SK-N-SH (cell line): ENCODE data around the gene SIL1.

ENCODE experiments used
- EP300 ChIP-seq, 2 experiments: IDR thresholded peaks; 2 replicates each; pipeline versions ENCODE4 v1.4.0 to v1.6.1; 2012; ENCODE audit warnings: borderline replicate concordance in 1 of 2, low read depth in 1 of 2, low read length in 1 of 2
- EZH2phosphoT487 ChIP-seq: fragments of 200-600 bp; sonication (generic); IDR thresholded peaks from 2 replicates; pipeline ENCODE4 v1.6.1; 2017; ENCODE audit warnings: low read depth, mixed run types, mild to moderate bottlenecking, antibody characterized with exemption, moderate library complexity, borderline replicate concordance
- GABPA ChIP-seq: IDR thresholded peaks from 2 replicates; pipeline ENCODE4 v1.4.0; 2012; ENCODE audit warnings: low read depth, mild to moderate bottlenecking
- JUND ChIP-seq: IDR thresholded peaks from 2 replicates; pipeline ENCODE4 v1.4.0; 2012
- NRF1 ChIP-seq: IDR thresholded peaks from 2 replicates; pipeline ENCODE4 v1.6.1; 2012; ENCODE audit warnings: low read depth, mild to moderate bottlenecking, low read length
- RAD21 ChIP-seq: IDR thresholded peaks from 2 replicates; pipeline ENCODE4 v1.6.1; 2012; ENCODE audit warnings: mild to moderate bottlenecking, low read length
- TAF1 ChIP-seq: IDR thresholded peaks from 2 replicates; pipeline ENCODE4 v1.6.1; 2012; ENCODE audit warnings: low read depth, mild to moderate bottlenecking, low read length, moderate library complexity, borderline replicate concordance
- TCF12 ChIP-seq: IDR thresholded peaks from 2 replicates; pipeline ENCODE4 v1.4.0; 2012
- TF ChIP-seq, protein P1 (sequence below): IDR thresholded peaks from 2 replicates; pipeline ENCODE4 v1.4.0; 2012; ENCODE audit warnings: low read depth, borderline replicate concordance
- TF ChIP-seq, protein P2 (sequence below): fragments of 200-600 bp; sonication (generic); IDR thresholded peaks from 2 replicates; pipeline ENCODE4 v1.6.1; 2017; ENCODE audit warnings: antibody characterized with exemption, mild to moderate bottlenecking, moderate library complexity
- TF ChIP-seq, protein P3 (sequence below): IDR thresholded peaks from 2 replicates; pipeline ENCODE4 v1.4.0; 2012; ENCODE audit warnings: low read depth

- TF ChIP-seq, protein P1, sequence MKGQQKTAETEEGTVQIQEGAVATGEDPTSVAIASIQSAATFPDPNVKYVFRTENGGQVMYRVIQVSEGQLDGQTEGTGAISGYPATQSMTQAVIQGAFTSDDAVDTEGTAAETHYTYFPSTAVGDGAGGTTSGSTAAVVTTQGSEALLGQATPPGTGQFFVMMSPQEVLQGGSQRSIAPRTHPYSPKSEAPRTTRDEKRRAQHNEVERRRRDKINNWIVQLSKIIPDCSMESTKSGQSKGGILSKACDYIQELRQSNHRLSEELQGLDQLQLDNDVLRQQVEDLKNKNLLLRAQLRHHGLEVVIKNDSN = no peak
- no peak for TF ChIP-seq GABPA
- TF ChIP-seq EZH2phosphoT487 = no peak
- TF ChIP-seq, protein P2, sequence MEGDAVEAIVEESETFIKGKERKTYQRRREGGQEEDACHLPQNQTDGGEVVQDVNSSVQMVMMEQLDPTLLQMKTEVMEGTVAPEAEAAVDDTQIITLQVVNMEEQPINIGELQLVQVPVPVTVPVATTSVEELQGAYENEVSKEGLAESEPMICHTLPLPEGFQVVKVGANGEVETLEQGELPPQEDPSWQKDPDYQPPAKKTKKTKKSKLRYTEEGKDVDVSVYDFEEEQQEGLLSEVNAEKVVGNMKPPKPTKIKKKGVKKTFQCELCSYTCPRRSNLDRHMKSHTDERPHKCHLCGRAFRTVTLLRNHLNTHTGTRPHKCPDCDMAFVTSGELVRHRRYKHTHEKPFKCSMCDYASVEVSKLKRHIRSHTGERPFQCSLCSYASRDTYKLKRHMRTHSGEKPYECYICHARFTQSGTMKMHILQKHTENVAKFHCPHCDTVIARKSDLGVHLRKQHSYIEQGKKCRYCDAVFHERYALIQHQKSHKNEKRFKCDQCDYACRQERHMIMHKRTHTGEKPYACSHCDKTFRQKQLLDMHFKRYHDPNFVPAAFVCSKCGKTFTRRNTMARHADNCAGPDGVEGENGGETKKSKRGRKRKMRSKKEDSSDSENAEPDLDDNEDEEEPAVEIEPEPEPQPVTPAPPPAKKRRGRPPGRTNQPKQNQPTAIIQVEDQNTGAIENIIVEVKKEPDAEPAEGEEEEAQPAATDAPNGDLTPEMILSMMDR = no peak
- TF ChIP-seq RAD21 = no peak
- no peak for TF ChIP-seq TAF1
- TF ChIP-seq NRF1 = no peak
- TF ChIP-seq EP300 (IDR thresholded peaks at IDR 0.05; ENCODE audit: borderline replicate concordance in 1 of 2, low read depth in 1 of 2, low read length in 1 of 2) = no peak
- TF ChIP-seq, protein P3, sequence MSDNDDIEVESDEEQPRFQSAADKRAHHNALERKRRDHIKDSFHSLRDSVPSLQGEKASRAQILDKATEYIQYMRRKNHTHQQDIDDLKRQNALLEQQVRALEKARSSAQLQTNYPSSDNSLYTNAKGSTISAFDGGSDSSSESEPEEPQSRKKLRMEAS = no peak
- no peak for TF ChIP-seq JUND
- no peak for TF ChIP-seq TCF12
Observed at GRCh38 chr5:138901716-138902115, 296.5 kb downstream of the SIL1 start.
